Breast epithelium (tissue), 4 donors: ENCODE results near the gene PLOD2. TPM values are rescaled to one million over a fixed set of nuclear protein-coding genes. Genes with fewer than 3 reads are reported as not detected.

Experiments
- DNase-seq, 2 donors: peaks; one replicate each; pipeline ENCODE4 v3.0.0-alpha.2; 2019; ENCODE audit warnings: low spot score in 2 of 2
- H3K27ac ChIP-seq, 2 donors: fragments of 200-600 bp; sonication (generic) in 1 of 2; one replicate each; pipeline ENCODE4 v1.5.1; 2016 to 2019; ENCODE audit warnings: mild to moderate bottlenecking in 1 of 2
- H3K27me3 ChIP-seq, 2 donors: fragments of 200-600 bp; sonication (generic) in 1 of 2; one replicate each; pipeline versions ENCODE4 v1.5.1 to v1.6.0; 2017 to 2019; ENCODE audit warnings: control low read depth in 1 of 2, mild to moderate bottlenecking in 1 of 2
- H3K36me3 ChIP-seq: fragments of 200-600 bp; one replicate; pipeline ENCODE4 v1.5.1; 2019
- H3K4me1 ChIP-seq, 2 donors: fragments of 200-600 bp; sonication (generic); one replicate each; pipeline ENCODE4 v1.5.1; 2016 to 2019; ENCODE audit warnings: control low read depth in 1 of 2
- H3K4me3 ChIP-seq, 3 donors: fragments of 200-600 bp; sonication (generic); 1 replicate in 2 of 3; 2 replicates in 1 of 3; pipeline ENCODE4 v1.5.1; 2016 to 2019; ENCODE audit warnings: mild to moderate bottlenecking in 3 of 3, moderate library complexity in 2 of 3
- H3K9me3 ChIP-seq, 2 donors: fragments of 200-600 bp; sonication (generic) in 1 of 2; one replicate each; pipeline ENCODE4 v1.5.1; 2016 to 2019; ENCODE audit warnings: control low read depth in 1 of 2
- CTCF ChIP-seq, 3 donors: fragments of 450-650 bp; IDR thresholded peaks; one replicate each; pipeline ENCODE4 v1.5.1; 2016 to 2017; ENCODE audit warnings: antibody characterized with exemption in 3 of 3, mild to moderate bottlenecking in 3 of 3, moderate library complexity in 3 of 3
- POLR2A ChIP-seq: fragments of 450-650 bp; IDR thresholded peaks from one replicate; pipeline ENCODE4 v1.6.1; 2016; ENCODE audit warnings: antibody characterized with exemption, mild to moderate bottlenecking, moderate library complexity
- POLR2AphosphoS5 ChIP-seq, 3 donors: sonication (generic); formaldehyde crosslinking; IDR thresholded peaks; one replicate each; pipeline ENCODE4 v1.6.1; 2017; ENCODE audit warnings: antibody characterized with exemption in 3 of 3
- intact Hi-C: fragments of 100-400 bp; cut with DNase I; formaldehyde crosslinking; loops from one replicate; pipeline ENCODE4 v1.15.1; 2023; ENCODE audit warnings: low total_unique reads
- total RNA-seq, 3 donors: library from RNA; depleted of rRNA; stranded (reverse); fragments of >200 nt; gene quantifications; one replicate each; pipeline ENCODE4 v1.1.0, GENCODE V29; 2016

PLOD2 gene
- total RNA-seq, 3 donors from 2014 or later = 33.2 to 71.5 (median 35.7) TPM

GRCh38 chr3:146058241-146058640 lies 102.7 kb downstream of the PLOD2 start:
- intact Hi-C loops = no loop called here
- Histone ChIP-seq H3K27ac (no peak overlapping the region), H3K4me1 (no peaks in the 10 kb centered on the region), H3K36me3 (no peaks in the 10 kb centered on the region), H3K9me3 (no peaks in the 10 kb centered on the region), H3K4me3 (no peak overlapping the region), H3K27me3 (no peaks in the 10 kb centered on the region)
- DNase-seq = no peak
- no peak for TF ChIP-seq POLR2A

DNA sequence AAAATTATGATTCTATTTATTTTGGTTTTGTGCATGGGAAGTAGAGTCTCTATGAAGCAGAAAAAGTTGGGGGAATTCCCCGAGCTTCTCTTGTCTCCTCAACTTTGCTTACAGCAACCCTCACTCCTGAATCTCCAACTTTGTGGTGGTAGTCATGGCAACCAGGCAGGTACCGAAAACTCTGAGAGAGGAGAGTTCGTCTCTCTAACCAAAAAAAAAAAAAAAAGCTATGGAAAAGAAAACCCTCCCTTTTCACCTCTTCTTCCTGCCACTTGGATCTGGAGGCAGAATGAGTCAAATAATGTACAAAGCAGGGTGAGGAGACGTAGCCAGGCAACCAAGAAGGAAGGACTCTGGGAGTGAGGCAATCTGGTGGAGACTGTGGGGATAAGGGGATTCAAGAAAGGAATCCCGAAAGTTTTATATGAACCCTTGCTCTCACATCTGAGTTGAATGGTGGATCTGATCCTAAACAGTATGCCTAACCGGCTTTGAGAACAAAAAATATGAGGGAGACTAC lies 108.1 kb downstream of the PLOD2 start:
- DNase-seq = no peak
- Histone ChIP-seq H3K4me1 (no peaks in the 10 kb centered on the region), H3K36me3 (no peaks in the 10 kb centered on the region), H3K27ac (no peak overlapping the region), H3K4me3 (no peak overlapping the region), H3K27me3 (no peaks in the 10 kb centered on the region), H3K9me3 (no peaks in the 10 kb centered on the region)
- TF ChIP-seq POLR2A (no peak), CTCF (IDR thresholded peaks at IDR 0.05) (no peak), POLR2AphosphoS5 (IDR thresholded peaks at IDR 0.05) (no peak)
- intact Hi-C loops = no loop called here

DNA sequence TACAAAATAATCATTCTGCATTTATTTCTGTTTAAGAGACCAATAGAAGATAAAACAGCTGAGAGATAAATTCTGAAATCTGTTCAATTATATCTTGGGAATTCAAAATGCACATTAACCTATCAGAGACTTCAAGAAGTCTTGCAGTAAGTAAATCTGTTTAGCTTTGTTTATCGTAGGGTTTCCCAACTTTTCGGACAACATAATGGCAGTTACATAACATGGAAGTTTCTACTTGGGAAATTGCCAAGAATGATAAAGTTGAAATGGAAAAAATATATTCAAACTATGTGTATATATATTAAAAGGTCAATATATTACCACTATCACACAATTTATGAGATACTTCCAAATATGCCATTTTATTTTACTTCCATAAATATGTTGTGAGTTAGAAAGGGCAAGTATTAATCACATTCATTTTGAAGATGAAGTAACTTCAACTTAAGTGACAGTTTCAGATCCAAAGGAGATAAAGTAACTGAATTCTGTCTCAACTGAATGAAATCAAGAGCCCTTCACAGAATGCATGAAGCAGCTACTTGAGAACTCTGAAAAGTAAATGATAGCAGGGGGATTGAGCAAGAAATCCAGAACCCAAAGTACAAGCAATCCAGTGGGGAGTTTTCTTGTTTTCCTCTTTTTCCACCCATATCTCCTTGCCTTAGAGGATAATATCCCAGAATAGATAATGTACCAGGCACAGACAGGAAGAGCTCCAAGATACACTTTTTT lies 108.8 kb downstream of the PLOD2 start:
- no peak for DNase-seq
- Histone ChIP-seq H3K9me3 (no peaks in the 10 kb centered on the region), H3K27ac (no peak overlapping the region), H3K27me3 (no peaks in the 10 kb centered on the region), H3K4me3 (no peak overlapping the region), H3K4me1 (no peaks in the 10 kb centered on the region), H3K36me3 (no peaks in the 10 kb centered on the region)
- TF ChIP-seq POLR2A = no peak
- no peak for TF ChIP-seq POLR2AphosphoS5 (IDR thresholded peaks at IDR 0.05)
- no peak for TF ChIP-seq CTCF (IDR thresholded peaks at IDR 0.05)
- intact Hi-C loops = no loop called here

DNA sequence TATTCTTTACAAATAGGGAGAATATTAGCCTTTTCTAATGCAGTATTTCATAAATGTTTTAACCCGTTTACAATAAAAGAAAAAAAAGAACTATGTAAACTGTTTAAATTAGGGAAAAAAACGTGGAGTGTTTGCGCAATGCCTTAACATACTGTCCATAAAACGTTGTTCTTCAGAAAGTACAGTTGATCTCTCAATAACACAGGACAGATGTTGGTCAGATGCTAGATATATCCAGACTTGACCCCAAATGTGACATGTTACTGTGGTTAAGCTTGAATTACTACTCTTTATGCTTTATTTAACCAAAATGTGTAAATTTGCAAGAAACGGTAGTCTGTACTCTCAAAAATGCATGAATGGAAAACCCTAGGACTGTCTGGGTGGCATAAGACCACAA lies 110.3 kb downstream of the PLOD2 start:
- no peak for DNase-seq
- Histone ChIP-seq H3K4me3 (no peak overlapping the region), H3K27ac (no peak overlapping the region), H3K9me3 (no peaks in the 10 kb centered on the region), H3K27me3 (no peaks in the 10 kb centered on the region), H3K4me1 (no peaks in the 10 kb centered on the region), H3K36me3 (no peaks in the 10 kb centered on the region)
- intact Hi-C loops = no loop called here
- no peak for TF ChIP-seq POLR2A
- no peak for TF ChIP-seq CTCF (IDR thresholded peaks at IDR 0.05)
- no peak for TF ChIP-seq POLR2AphosphoS5 (IDR thresholded peaks at IDR 0.05)

GRCh38 chr3:146047485-146047884 lies 113.5 kb downstream of the PLOD2 start:
- Histone ChIP-seq H3K4me1 (no peaks in the 10 kb centered on the region), H3K4me3 (no peak overlapping the region), H3K36me3 (no peaks in the 10 kb centered on the region), H3K27me3 (no peaks in the 10 kb centered on the region), H3K9me3 (peaks cover 0 to 2% of the 10 kb centered on the region in 2 donors), H3K27ac (no peak overlapping the region)
- TF ChIP-seq CTCF (IDR thresholded peaks at IDR 0.05) (no peak), POLR2A (no peak), POLR2AphosphoS5 (IDR thresholded peaks at IDR 0.05) (no peak)
- intact Hi-C loops = no loop called here
- DNase-seq = no peak
